K562 (cell line): ENCODE results near the gene OR7G1.

Source experiments
- BMI1 ChIP-seq: fragments of 150-350 bp; IDR thresholded peaks from 2 replicates; pipeline ENCODE4 v1.6.1; 2014; ENCODE audit warnings: low read length
- CC2D1A ChIP-seq: fragments of 450-650 bp; IDR thresholded peaks from 2 replicates; pipeline ENCODE4 v1.6.1; 2017; ENCODE audit warnings: mild to moderate bottlenecking
- CEBPB ChIP-seq: fragments of 450-650 bp; IDR thresholded peaks from 2 replicates; pipeline ENCODE4 v1.6.1; 2016; ENCODE audit warnings: missing genetic modification characterization, missing compliant biosample characterization
- CHD2 ChIP-seq: IDR thresholded peaks from 2 replicates; pipeline ENCODE4 v1.6.1; 2011; ENCODE audit warnings: low read depth, low read length
- CREM ChIP-seq: IDR thresholded peaks from 2 replicates; pipeline ENCODE4 v1.6.1; 2014; ENCODE audit warnings: antibody characterized with exemption, low read depth
- CTCF ChIP-seq, 3 experiments: IDR thresholded peaks in 2 of 3; conservative IDR thresholded peaks in 1 of 3; 2 replicates each; pipeline ENCODE4 v1.5.1; 2011 to 2012; ENCODE audit warnings: low read length in 3 of 3, mild to moderate bottlenecking in 3 of 3, control low read depth in 2 of 3, improper control_type of control experiment in 1 of 3, inconsistent platforms in 1 of 3, low read depth in 1 of 3, mixed read lengths in 1 of 3, moderate library complexity in 1 of 3; ENCODE audit not compliant: insufficient read depth in 2 of 3
- EP300 ChIP-seq: IDR thresholded peaks from 2 replicates; pipeline ENCODE4 v1.6.1; 2012; ENCODE audit warnings: low read length, improper control_type of control experiment
- HINFP ChIP-seq: fragments of 450-650 bp; conservative IDR thresholded peaks from 2 replicates; pipeline ENCODE4 v1.6.1; 2016; ENCODE audit warnings: missing genetic modification characterization, low read depth, mild to moderate bottlenecking, control low read depth, missing compliant biosample characterization
- L3MBTL2 ChIP-seq: fragments of 450-650 bp; IDR thresholded peaks from 2 replicates; pipeline ENCODE4 v1.6.1; 2016; ENCODE audit warnings: mild to moderate bottlenecking, moderate library complexity
- POLR2A ChIP-seq: fragments of 450-650 bp; conservative IDR thresholded peaks from 2 replicates; pipeline ENCODE4 v1.6.1; 2016
- TCF7L2 ChIP-seq: fragments of 150-350 bp; IDR thresholded peaks from 2 replicates; pipeline ENCODE4 v1.6.1; 2016; ENCODE audit warnings: low read depth, mild to moderate bottlenecking, low read length, moderate library complexity
- TFE3 ChIP-seq: fragments of 450-650 bp; formaldehyde crosslinking; IDR thresholded peaks from 2 replicates; pipeline ENCODE4 v1.4.0; 2020; ENCODE audit warnings: mild to moderate bottlenecking, mixed read lengths

- no peak for TF ChIP-seq CC2D1A
- no peak for TF ChIP-seq CREM
- no peak for TF ChIP-seq BMI1
- no peak for TF ChIP-seq TCF7L2
- TF ChIP-seq HINFP (tag), result no peak
- TF ChIP-seq CTCF (IDR thresholded peaks at IDR 0.05 in 2 of 3, conservative IDR thresholded peaks at IDR 0.05 in 1 of 3; ENCODE audit: insufficient read depth in 2 of 3, low read depth in 1 of 3, low read length in 3 of 3), result no peak
- no peak for TF ChIP-seq TFE3 (CRISPR knock-in tag)
- no peak for TF ChIP-seq L3MBTL2
- no peak for TF ChIP-seq POLR2A
- TF ChIP-seq CHD2, result no peak
- TF ChIP-seq CEBPB (tag), result no peak
- TF ChIP-seq EP300, result no peak
These were observed 11.4 kb upstream of the OR7G1 start, which contains the start of gene OR7G3 for GRCh38 chr19:9126900-9127405.
